ENCODE data around the gene MS4A2.
"Not testable (repeated sequence)": the region's sequence is repeated elsewhere in the genome, so short reads cannot be mapped to it uniquely, and the experiment has no call there.

Gene MS4A2

GRCh38 chr11:60104471-60105115 lies 16.1 kb downstream of the MS4A2 start:
- H3K9me3 ChIP-seq (ENCODE audit: control insufficient read depth, low read depth, low read length); H3K9ac ChIP-seq (ENCODE audit: low read length); H3K4me3 ChIP-seq (ENCODE audit: low read length); H3K4me1 ChIP-seq (ENCODE audit: control insufficient read depth, low read depth, low read length); H3K36me3 ChIP-seq (ENCODE audit: control insufficient read depth, low read depth, low read length); H3K27ac ChIP-seq (ENCODE audit: low read length); H3K27me3 ChIP-seq (ENCODE audit: control insufficient read depth, insufficient read depth, low read length): not testable (repeated sequence)

GRCh38 chr11:60108631-60109030 lies 20.2 kb downstream of the MS4A2 start:
- not testable (repeated sequence) for H3K27ac ChIP-seq (ENCODE audit: low read length); H3K27me3 ChIP-seq (ENCODE audit: control insufficient read depth, insufficient read depth, low read length); H3K9me3 ChIP-seq (ENCODE audit: control insufficient read depth, low read depth, low read length); H3K9ac ChIP-seq (ENCODE audit: low read length); H3K4me1 ChIP-seq (ENCODE audit: control insufficient read depth, low read depth, low read length); H3K4me3 ChIP-seq (ENCODE audit: low read length); H3K36me3 ChIP-seq (ENCODE audit: control insufficient read depth, low read depth, low read length)

- H3K4me3 ChIP-seq (ENCODE audit: low read length): no peak overlapping the region
- H3K9me3 ChIP-seq (ENCODE audit: control insufficient read depth, low read depth, low read length): no peaks in the 10 kb centered on the region
- no peak overlapping the region for H3K27ac ChIP-seq (ENCODE audit: low read length)
- no peaks in the 10 kb centered on the region for H3K27me3 ChIP-seq (ENCODE audit: control insufficient read depth, insufficient read depth, low read length)
- H3K9ac ChIP-seq (ENCODE audit: low read length): no peak overlapping the region
- H3K36me3 ChIP-seq (ENCODE audit: control insufficient read depth, low read depth, low read length): no peaks in the 10 kb centered on the region
- H3K4me1 ChIP-seq (ENCODE audit: control insufficient read depth, low read depth, low read length): peaks cover 6% of the 10 kb centered on the region
Measured at GRCh38 chr11:60111793-60112192, 23.3 kb downstream of the MS4A2 start.

- Histone ChIP-seq H3K27ac (ENCODE audit: low read length) (no peak overlapping the region), H3K4me1 (ENCODE audit: control insufficient read depth, low read depth, low read length) (peaks cover 20% of the 10 kb centered on the region), H3K36me3 (ENCODE audit: control insufficient read depth, low read depth, low read length) (no peaks in the 10 kb centered on the region), H3K9me3 (ENCODE audit: control insufficient read depth, low read depth, low read length) (no peaks in the 10 kb centered on the region), H3K4me3 (ENCODE audit: low read length) (no peak overlapping the region), H3K9ac (ENCODE audit: low read length) (no peak overlapping the region), H3K27me3 (ENCODE audit: control insufficient read depth, insufficient read depth, low read length) (no peaks in the 10 kb centered on the region)
Measured at GRCh38 chr11:60116996-60117790, 28.7 kb downstream of the MS4A2 start.

GRCh38 chr11:60118338-60118737 lies 29.9 kb downstream of the MS4A2 start:
- peaks cover 20% of the 10 kb centered on the region for H3K4me1 ChIP-seq (ENCODE audit: control insufficient read depth, low read depth, low read length)

GRCh38 chr11:60119710-60120109 lies 31.2 kb downstream of the MS4A2 start:
- H3K4me1 ChIP-seq (ENCODE audit: control insufficient read depth, low read depth, low read length): peaks cover 23% of the 10 kb centered on the region
- no peak overlapping the region for H3K9ac ChIP-seq (ENCODE audit: low read length)

More at GRCh38 chr11:60118338-60118737, 29.9 kb downstream of the MS4A2 start:
- Histone ChIP-seq H3K27ac (ENCODE audit: low read length) (no peak overlapping the region), H3K27me3 (ENCODE audit: control insufficient read depth, insufficient read depth, low read length) (no peaks in the 10 kb centered on the region), H3K9me3 (ENCODE audit: control insufficient read depth, low read depth, low read length) (no peaks in the 10 kb centered on the region), H3K36me3 (ENCODE audit: control insufficient read depth, low read depth, low read length) (no peaks in the 10 kb centered on the region), H3K9ac (ENCODE audit: low read length) (no peak overlapping the region), H3K4me3 (ENCODE audit: low read length) (no peak overlapping the region)

GRCh38 chr11:60121264-60121663 lies 32.8 kb downstream of the MS4A2 start:
- H3K9ac ChIP-seq (ENCODE audit: low read length): no peak overlapping the region
- no peaks in the 10 kb centered on the region for H3K27me3 ChIP-seq (ENCODE audit: control insufficient read depth, insufficient read depth, low read length)
- no peaks in the 10 kb centered on the region for H3K36me3 ChIP-seq (ENCODE audit: control insufficient read depth, low read depth, low read length)
- H3K27ac ChIP-seq (ENCODE audit: low read length): no peak overlapping the region
- no peak overlapping the region for H3K4me3 ChIP-seq (ENCODE audit: low read length)
- peaks cover 32% of the 10 kb centered on the region for H3K4me1 ChIP-seq (ENCODE audit: control insufficient read depth, low read depth, low read length)
- H3K9me3 ChIP-seq (ENCODE audit: control insufficient read depth, low read depth, low read length): no peaks in the 10 kb centered on the region

More at GRCh38 chr11:60119710-60120109, 31.2 kb downstream of the MS4A2 start:
- no peaks in the 10 kb centered on the region for H3K27me3 ChIP-seq (ENCODE audit: control insufficient read depth, insufficient read depth, low read length)
- H3K27ac ChIP-seq (ENCODE audit: low read length): no peak overlapping the region
- H3K4me3 ChIP-seq (ENCODE audit: low read length): no peak overlapping the region
- H3K36me3 ChIP-seq (ENCODE audit: control insufficient read depth, low read depth, low read length): no peaks in the 10 kb centered on the region
- H3K9me3 ChIP-seq (ENCODE audit: control insufficient read depth, low read depth, low read length): no peaks in the 10 kb centered on the region

- Histone ChIP-seq H3K4me3 (ENCODE audit: low read length) (no peak overlapping the region), H3K4me1 (ENCODE audit: control insufficient read depth, low read depth, low read length) (peaks cover 30% of the 10 kb centered on the region)
Measured at GRCh38 chr11:60122414-60123036, 34.1 kb downstream of the MS4A2 start.

GRCh38 chr11:60124802-60125432 lies 36.5 kb downstream of the MS4A2 start:
- Histone ChIP-seq H3K9ac (ENCODE audit: low read length) (no peak overlapping the region), H3K4me1 (ENCODE audit: control insufficient read depth, low read depth, low read length) (peaks cover 27% of the 10 kb centered on the region), H3K4me3 (ENCODE audit: low read length) (peak overlapping the region; percentile 7), H3K27me3 (ENCODE audit: control insufficient read depth, insufficient read depth, low read length) (no peaks in the 10 kb centered on the region), H3K27ac (ENCODE audit: low read length) (no peak overlapping the region), H3K36me3 (ENCODE audit: control insufficient read depth, low read depth, low read length) (no peaks in the 10 kb centered on the region), H3K9me3 (ENCODE audit: control insufficient read depth, low read depth, low read length) (no peaks in the 10 kb centered on the region)

More at GRCh38 chr11:60122414-60123036, 34.1 kb downstream of the MS4A2 start:
- no peak overlapping the region for H3K9ac ChIP-seq (ENCODE audit: low read length)
- H3K27me3 ChIP-seq (ENCODE audit: control insufficient read depth, insufficient read depth, low read length): no peaks in the 10 kb centered on the region
- no peaks in the 10 kb centered on the region for H3K36me3 ChIP-seq (ENCODE audit: control insufficient read depth, low read depth, low read length)
- no peaks in the 10 kb centered on the region for H3K9me3 ChIP-seq (ENCODE audit: control insufficient read depth, low read depth, low read length)
- H3K27ac ChIP-seq (ENCODE audit: low read length): no peak overlapping the region

GRCh38 chr11:60125956-60126585 lies 37.6 kb downstream of the MS4A2 start:
- H3K27ac ChIP-seq (ENCODE audit: low read length): no peak overlapping the region
- no peak overlapping the region for H3K4me3 ChIP-seq (ENCODE audit: low read length)
- no peaks in the 10 kb centered on the region for H3K36me3 ChIP-seq (ENCODE audit: control insufficient read depth, low read depth, low read length)
- peaks cover 22% of the 10 kb centered on the region for H3K4me1 ChIP-seq (ENCODE audit: control insufficient read depth, low read depth, low read length)
- no peaks in the 10 kb centered on the region for H3K27me3 ChIP-seq (ENCODE audit: control insufficient read depth, insufficient read depth, low read length)
- no peaks in the 10 kb centered on the region for H3K9me3 ChIP-seq (ENCODE audit: control insufficient read depth, low read depth, low read length)
- no peak overlapping the region for H3K9ac ChIP-seq (ENCODE audit: low read length)

- H3K9ac ChIP-seq (ENCODE audit: low read length): no peak overlapping the region
- no peaks in the 10 kb centered on the region for H3K27me3 ChIP-seq (ENCODE audit: control insufficient read depth, insufficient read depth, low read length)
- H3K27ac ChIP-seq (ENCODE audit: low read length): no peak overlapping the region
- no peak overlapping the region for H3K4me3 ChIP-seq (ENCODE audit: low read length)
- H3K36me3 ChIP-seq (ENCODE audit: control insufficient read depth, low read depth, low read length): no peaks in the 10 kb centered on the region
- H3K9me3 ChIP-seq (ENCODE audit: control insufficient read depth, low read depth, low read length): no peaks in the 10 kb centered on the region
- H3K4me1 ChIP-seq (ENCODE audit: control insufficient read depth, low read depth, low read length): peaks cover 18% of the 10 kb centered on the region
Measured at GRCh38 chr11:60127311-60127811, 38.9 kb downstream of the MS4A2 start.
